Left cardiac atrium (tissue), 4 donors: ENCODE results near the gene OR2T12. TPM values are rescaled to one million over a fixed set of nuclear protein-coding genes. Genes with fewer than 3 reads are reported as not detected.
"Not testable (repeated sequence)": the region's sequence is repeated elsewhere in the genome, so short reads cannot be mapped to it uniquely, and the experiment has no call there.

Source experiments
- ATAC-seq, 2 donors: fragments of 200-7000 bp; cut with Tn5 transposase; one replicate each; pipeline ENCODE4 v1.9.1; 2020; ENCODE audit warnings: mild to moderate bottlenecking in 2 of 2, moderate library complexity in 2 of 2
- DNase-seq: peaks from one replicate; pipeline ENCODE4 v3.0.0-alpha.2; 2020
- intact Hi-C, 2 donors: fragments of 100-400 bp; cut with DNase I; formaldehyde crosslinking; loops; one replicate each; pipeline versions ENCODE4 v1.14.1 to v1.15.1; 2022 to 2023
- long read RNA-seq: library from polyadenylated mRNA; unstranded; transcript quantifications from one replicate; pipeline ENCODE4 v2.0.0, GENCODE V29; 2021
- total RNA-seq, 2 donors: library from RNA; stranded (reverse); fragmentation: NEBNext Ultra II Directional; extraction: Animal tissue kit (Norgen Biotek cat#: 25700); gene quantifications; one replicate each; pipeline ENCODE4 v1.2.1, GENCODE V29; 2021
- donor health status: DM: no; HTN: yes; CAD: no.
- donor health status: DM: no; HTN: yes; CAD: no; lungs with severe emphysema.
- donor health status: DM: yes; HTN: yes; CAD: no.
- donor health status: Dilated cardiomyopathy.

Gene OR2T12
- total RNA-seq: not detected
- long read RNA-seq: 0 reads

- ATAC-seq (no peak), DNase-seq (no peak)
- intact Hi-C loops: no loop called here
Measured at GRCh38 chr1:248303324-248303723, at the start of gene OR2T12. OR2T12 (minus strand) TSS chr1:248303424; CDS start chr1:248295578, 7,846 bp downstream.

- ATAC-seq: no peak
- DNase-seq: no peak
- intact Hi-C loops: no loop called here
Measured at GRCh38 chr1:248348475-248348874, 45.3 kb upstream of the OR2T12 start, which contains the start of gene OR14C36. OR14C36 (plus strand) TSS chr1:248348775; CDS start chr1:248348775, 0 bp downstream.

GRCh38 chr1:248343451-248343850, 40.2 kb upstream of the OR2T12 start:
- ATAC-seq (no peak), DNase-seq (no peak)
- intact Hi-C loops: no loop called here

GRCh38 chr1:248324468-248324867, 21.2 kb upstream of the OR2T12 start, which contains the start of gene OR2M7:
OR2M7 (minus strand) TSS chr1:248324568; CDS start chr1:248324568, 0 bp downstream.
- no peak for DNase-seq
- intact Hi-C loops: no loop called here
- no peak for ATAC-seq

- ATAC-seq (no peak), DNase-seq (no peak)
- intact Hi-C loops: no loop called here
Measured at GRCh38 chr1:248316796-248317195, 13.6 kb upstream of the OR2T12 start.

- DNase-seq, intact Hi-C loops, ATAC-seq: not testable (repeated sequence)
Measured at GRCh38 chr1:248306740-248307139, 3.5 kb upstream of the OR2T12 start.

GRCh38 chr1:248306103-248306502, 2.9 kb upstream of the OR2T12 start:
- no peak for DNase-seq
- ATAC-seq: no peak
- intact Hi-C loops: no loop called here

- intact Hi-C loops, ATAC-seq, DNase-seq: not testable (repeated sequence)
Measured at GRCh38 chr1:248305672-248306071, 2.4 kb upstream of the OR2T12 start.

GRCh38 chr1:248288391-248288790, 14.8 kb downstream of the OR2T12 start:
- intact Hi-C loops: no loop called here

GRCh38 chr1:248277876-248278275, 25.3 kb downstream of the OR2T12 start, which contains the start of gene OR2T33:
OR2T33 (minus strand) TSS chr1:248277976; CDS start chr1:248273814, 4,162 bp downstream.
- intact Hi-C loops: no loop called here
- ATAC-seq: no peak
- DNase-seq: no peak

More at GRCh38 chr1:248288391-248288790, 14.8 kb downstream of the OR2T12 start:
- DNase-seq (no peak), ATAC-seq (no peak)

GRCh38 chr1:248273225-248273624, 30.0 kb downstream of the OR2T12 start:
- ATAC-seq, DNase-seq, intact Hi-C loops: not testable (repeated sequence)

- intact Hi-C loops: no loop called here
- ATAC-seq (no peak), DNase-seq (no peak)
Measured at GRCh38 chr1:248268178-248268577, 35.0 kb downstream of the OR2T12 start.

GRCh38 chr1:248259309-248259708, 43.9 kb downstream of the OR2T12 start:
- ATAC-seq, DNase-seq, intact Hi-C loops: not testable (repeated sequence)

GRCh38 chr1:248243204-248243603, 60.0 kb downstream of the OR2T12 start:
- intact Hi-C loops: no loop called here
- ATAC-seq (no peak), DNase-seq (peak; percentile 11)

Other genes with a start within 250 kb of the OR2T12 start
- not detected for gene OR2L13, start 208.2 kb downstream of the OR2T12 start, total RNA-seq
- not detected for gene OR2M5, start 158.3 kb downstream of the OR2T12 start, total RNA-seq
- gene OR2M2, start 128.6 kb downstream of the OR2T12 start, total RNA-seq: not detected
- gene OR2M3, start 106.2 kb downstream of the OR2T12 start, total RNA-seq: not detected
- not detected for gene OR2M4, start 72.0 kb downstream of the OR2T12 start, total RNA-seq
- gene OR2T33, start 25.4 kb downstream of the OR2T12 start, total RNA-seq: not detected
- not detected for gene OR2M7, start 21.1 kb upstream of the OR2T12 start, total RNA-seq
- gene OR14C36, start 45.4 kb upstream of the OR2T12 start, total RNA-seq: not detected
- not detected for gene OR2T4, start 58.2 kb upstream of the OR2T12 start, total RNA-seq
- gene OR2T6, start 72.3 kb upstream of the OR2T12 start, total RNA-seq: not detected
- gene OR2T1, start 99.6 kb upstream of the OR2T12 start, total RNA-seq: not detected
- gene OR2T2, start 142.2 kb upstream of the OR2T12 start, total RNA-seq: not detected
- not detected for gene OR2T3, start 169.9 kb upstream of the OR2T12 start, total RNA-seq
- not detected for gene OR2T5, start 185.2 kb upstream of the OR2T12 start, total RNA-seq
- under 1 TPM in 1 of 2 donors, not detected in 1; 0.03 TPM for gene OR2G6, start 204.6 kb upstream of the OR2T12 start, total RNA-seq